AG10803 (cell line): ENCODE results near the gene FNDC10.

Source experiments
- DNase-seq: peaks from one replicate; pipeline ENCODE4 v3.0.0; 2010; ENCODE audit warnings: low read depth
- H3K4me3 ChIP-seq: 2 replicates; pipeline ENCODE4 v1.5.1; 2011; ENCODE audit warnings: mild to moderate bottlenecking, low read length, control low read depth
- CTCF ChIP-seq: conservative IDR thresholded peaks from 2 replicates; pipeline ENCODE4 v1.5.1; 2011; ENCODE audit warnings: mild to moderate bottlenecking, low read length, control low read depth, inconsistent platforms

The FNDC10 gene

DNA sequence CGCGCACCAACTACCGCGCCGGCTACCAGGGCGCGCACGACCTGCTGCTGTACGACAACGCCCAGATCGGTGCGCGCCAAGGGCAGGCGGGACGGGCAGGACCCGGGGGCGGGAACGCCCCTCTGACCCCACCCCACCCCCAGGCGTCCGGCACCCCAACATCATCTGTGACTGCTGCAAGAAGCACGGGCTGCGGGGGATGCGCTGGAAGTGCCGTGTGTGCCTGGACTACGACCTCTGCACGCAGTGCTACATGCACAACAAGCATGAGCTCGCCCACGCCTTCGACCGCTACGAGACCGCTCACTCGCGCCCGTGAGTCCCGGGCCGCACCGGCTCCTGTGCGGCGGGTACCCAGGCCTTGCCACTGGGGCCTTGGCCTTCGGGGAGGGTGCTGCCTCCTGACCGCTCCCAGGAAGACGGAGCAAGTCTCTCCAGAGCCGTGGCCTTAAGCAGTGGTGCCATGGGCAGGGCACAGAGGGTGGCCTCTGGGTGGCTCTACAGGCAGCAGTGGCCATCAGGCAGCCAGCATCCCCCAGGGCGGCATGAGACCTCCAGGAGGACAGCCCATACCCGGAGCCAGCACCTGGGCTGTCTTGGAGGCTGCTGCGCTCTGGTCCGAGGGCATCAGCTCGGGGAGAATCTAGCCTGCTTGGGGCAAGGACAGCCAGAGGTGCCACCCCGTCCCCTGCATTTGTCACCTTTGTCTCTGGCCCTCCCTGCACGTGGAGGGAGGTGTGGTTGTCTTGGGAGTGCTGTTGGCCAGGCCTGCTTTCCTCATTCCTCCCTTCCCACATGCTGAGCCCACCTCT lies 23.9 kb upstream of the FNDC10 start:
- DNase-seq: no peak
- TF ChIP-seq CTCF: no peak
- H3K4me3 ChIP-seq: no peak overlapping the region

- no peak for TF ChIP-seq CTCF
- no peak overlapping the region for H3K4me3 ChIP-seq
- DNase-seq: no peak
Observed at GRCh38 chr1:1623181-1623630, 23.3 kb upstream of the FNDC10 start.

DNA sequence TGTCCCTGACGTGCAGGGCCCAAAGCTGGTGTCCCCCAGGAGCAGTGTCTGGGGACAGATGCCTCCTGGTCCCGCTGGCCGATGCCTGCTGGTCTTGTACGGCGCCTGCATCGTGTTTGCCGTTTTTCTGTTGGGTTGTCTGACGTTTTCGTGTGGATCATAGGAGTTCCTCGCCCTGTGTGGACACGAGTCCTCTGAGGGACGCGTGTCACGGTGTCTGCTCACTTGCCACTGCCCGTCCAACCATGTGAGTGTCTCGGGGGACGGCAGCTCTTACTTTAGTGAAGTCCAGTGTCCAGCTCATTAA lies 22.8 kb upstream of the FNDC10 start:
- DNase-seq: no peak
- no peak for TF ChIP-seq CTCF
- no peak overlapping the region for H3K4me3 ChIP-seq

GRCh38 chr1:1622010-1622787 lies 22.3 kb upstream of the FNDC10 start:
- no peak for DNase-seq
- no peak for TF ChIP-seq CTCF

DNA sequence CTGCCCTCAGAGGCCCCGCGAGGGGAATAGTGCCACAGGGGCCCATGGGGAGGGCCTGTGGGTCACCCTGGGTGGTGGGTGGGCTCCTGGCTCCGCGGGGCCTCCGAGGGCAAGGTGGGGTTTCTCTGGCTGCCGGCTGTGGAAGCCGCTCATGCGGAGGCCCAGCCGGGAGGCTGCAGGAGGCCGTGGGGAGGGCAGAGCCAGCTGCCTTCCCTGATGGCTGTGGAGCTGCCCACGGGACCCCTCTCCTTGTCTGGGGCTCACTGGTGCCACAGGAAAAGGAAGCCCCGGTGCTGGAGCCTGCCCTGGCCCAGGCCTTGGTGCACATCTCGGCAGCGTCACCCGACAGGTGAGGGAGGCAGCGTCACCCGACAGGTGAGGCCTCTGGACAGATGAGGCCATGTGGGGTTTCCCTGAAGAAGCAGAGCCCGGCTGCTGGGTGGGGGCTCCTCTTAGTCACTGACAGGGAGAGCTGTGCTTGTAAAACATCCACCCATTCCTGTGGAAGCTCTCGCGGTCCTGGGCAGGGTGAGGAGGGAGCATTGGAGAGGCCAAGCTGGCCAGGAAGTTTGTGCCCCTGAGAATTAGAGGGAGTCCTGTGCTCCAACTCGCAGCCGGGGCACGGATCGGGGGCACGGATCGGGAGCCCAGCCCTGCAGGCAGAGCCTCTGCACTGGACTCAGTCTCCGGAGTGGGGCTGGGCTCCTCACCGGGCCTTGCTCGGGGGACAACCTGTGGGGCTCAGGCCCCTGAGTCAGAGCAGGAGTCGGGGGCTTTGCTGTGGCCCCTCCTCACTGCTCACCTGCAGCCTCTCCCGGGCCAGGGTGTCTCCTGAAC lies 21.5 kb upstream of the FNDC10 start:
- no peak for TF ChIP-seq CTCF
- no peak for DNase-seq
- H3K4me3 ChIP-seq: no peak overlapping the region

More at GRCh38 chr1:1622010-1622787, 22.3 kb upstream of the FNDC10 start:
- H3K4me3 ChIP-seq: no peak overlapping the region

DNA sequence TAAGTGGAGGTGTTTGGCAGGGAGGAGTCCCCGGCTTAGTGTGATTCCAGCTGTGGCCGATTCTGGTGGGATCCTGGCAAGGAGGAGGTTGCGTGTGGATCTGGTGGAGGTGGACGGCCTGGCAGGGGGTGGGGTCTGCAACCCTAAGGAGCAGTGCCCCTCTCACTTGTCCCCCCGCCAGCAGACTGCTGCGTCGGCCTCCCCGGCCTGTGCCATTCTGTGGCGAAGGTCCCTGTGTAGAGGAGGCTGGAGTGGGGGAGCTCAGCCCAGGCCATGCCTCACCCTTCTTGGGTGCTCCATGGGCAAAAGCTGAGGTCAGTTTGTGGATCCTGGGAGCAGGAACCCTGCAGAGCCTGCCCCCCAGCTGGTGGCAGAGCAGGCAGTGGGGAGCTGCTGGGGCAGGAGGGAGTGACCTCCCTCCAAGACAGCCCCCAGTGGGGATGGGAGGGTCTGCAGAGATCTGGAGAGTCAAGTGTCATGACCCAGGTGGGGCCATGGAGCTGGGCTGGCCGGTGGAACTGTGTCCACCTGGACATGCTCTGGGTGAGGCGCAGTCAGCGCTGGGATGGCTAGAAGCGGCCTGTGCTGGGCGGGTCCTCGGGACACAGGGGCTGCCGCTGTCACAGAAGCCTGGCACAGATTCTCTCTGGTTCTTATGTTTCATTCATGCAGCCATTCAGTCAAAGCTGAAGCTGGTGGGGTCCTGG lies 20.7 kb upstream of the FNDC10 start:
- H3K4me3 ChIP-seq: no peak overlapping the region
- no peak for TF ChIP-seq CTCF
- no peak for DNase-seq
